DMS 273 (cell line): ENCODE measurements around the gene POPDC2.

ENCODE experiments used
- DNase-seq: peaks from one replicate; lab custom pipeline; 2025; ENCODE audit not compliant: unreplicated experiment; lab: John Stamatoyannopoulos, UW

POPDC2 gene

DNA sequence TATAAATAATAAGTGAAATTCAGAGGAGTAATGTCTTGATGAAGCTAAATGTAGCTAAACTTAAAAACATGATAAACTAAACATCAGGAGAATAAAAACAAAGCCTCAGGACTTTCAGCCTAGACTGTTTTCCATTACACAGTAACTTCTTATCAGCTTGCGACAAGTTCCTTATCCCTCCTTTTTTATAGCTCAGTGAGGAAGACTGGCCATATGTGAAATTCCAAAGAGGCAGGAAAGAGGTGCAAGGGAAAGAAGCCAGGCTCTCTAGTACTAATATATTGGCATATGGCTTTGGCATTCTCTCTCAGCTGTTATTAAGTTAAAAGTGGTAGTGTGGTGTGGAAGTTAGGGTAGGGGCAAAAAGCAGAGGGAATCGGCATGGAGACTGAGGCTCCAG lies 12.4 kb upstream of the POPDC2 start:
- DNase-seq: peak; percentile 17

DNA sequence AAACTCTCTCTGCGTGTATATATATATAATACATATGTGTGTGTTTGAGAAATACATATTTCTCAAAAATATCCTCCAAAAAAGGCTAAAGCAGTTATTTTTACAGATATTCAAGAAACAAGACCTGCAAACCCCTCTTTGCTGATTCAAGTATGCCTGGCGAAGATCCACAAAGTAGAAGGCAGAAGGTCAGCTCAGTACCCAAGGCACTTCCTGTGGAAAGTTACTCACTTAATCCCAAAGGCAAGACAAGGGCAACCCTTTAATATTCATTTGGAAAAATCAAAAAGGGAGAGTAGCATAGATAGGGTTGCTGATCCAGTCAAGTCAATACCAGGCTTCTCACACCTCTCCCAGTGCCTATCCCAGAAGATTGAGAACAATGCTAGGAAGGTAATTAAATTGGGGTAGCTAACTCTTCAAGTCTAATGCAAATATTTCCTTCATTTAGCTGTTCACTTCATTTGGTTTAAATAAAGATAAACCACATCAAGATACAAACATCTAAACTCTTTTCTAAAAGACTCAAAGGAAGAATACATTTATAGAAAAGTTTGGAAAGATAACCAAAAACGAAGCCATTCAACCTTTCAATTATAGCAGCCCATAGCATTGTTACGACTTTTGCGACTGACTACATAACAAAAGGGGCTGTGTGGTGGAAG lies 9.6 kb upstream of the POPDC2 start:
- no peak for DNase-seq

GRCh38 chr3:119665954-119666559 lies 5.7 kb upstream of the POPDC2 start:
- no peak for DNase-seq

GRCh38 chr3:119664850-119665379 lies 4.5 kb upstream of the POPDC2 start:
- DNase-seq: peak; percentile 33

- DNase-seq: peak; percentile 72
Measured at GRCh38 chr3:119664370-119664769, 4.0 kb upstream of the POPDC2 start.

- DNase-seq: peak; percentile 47
Measured at GRCh38 chr3:119663885-119664284, 3.5 kb upstream of the POPDC2 start.

- peak; percentile 74 for DNase-seq
Measured at GRCh38 chr3:119662604-119663373, 2.4 kb upstream of the POPDC2 start.

GRCh38 chr3:119659606-119660291 lies 640 bp downstream of the POPDC2 start:
- DNase-seq: no peak

DNA sequence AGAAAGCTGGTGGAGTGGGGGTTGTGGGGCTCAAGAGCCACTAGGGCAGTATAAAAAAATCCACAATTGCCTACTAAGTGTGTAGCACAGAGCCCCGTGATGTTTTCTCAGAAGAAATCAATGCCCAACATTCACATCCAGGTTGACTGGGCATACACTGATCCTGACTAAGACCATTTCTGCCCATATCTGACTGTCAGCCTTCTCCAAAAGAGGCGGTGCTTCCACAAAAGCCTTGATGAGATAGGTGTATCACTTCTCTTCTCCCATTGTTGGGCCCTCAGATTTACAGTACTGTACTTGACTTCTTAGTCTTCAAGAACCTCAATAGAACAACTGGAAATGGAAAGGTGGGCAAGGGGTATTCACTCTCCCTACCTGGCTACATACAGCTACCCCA lies 1.4 kb downstream of the POPDC2 start:
- DNase-seq: no peak

GRCh38 chr3:119657887-119658702 lies 2.3 kb downstream of the POPDC2 start:
- no peak for DNase-seq

DNA sequence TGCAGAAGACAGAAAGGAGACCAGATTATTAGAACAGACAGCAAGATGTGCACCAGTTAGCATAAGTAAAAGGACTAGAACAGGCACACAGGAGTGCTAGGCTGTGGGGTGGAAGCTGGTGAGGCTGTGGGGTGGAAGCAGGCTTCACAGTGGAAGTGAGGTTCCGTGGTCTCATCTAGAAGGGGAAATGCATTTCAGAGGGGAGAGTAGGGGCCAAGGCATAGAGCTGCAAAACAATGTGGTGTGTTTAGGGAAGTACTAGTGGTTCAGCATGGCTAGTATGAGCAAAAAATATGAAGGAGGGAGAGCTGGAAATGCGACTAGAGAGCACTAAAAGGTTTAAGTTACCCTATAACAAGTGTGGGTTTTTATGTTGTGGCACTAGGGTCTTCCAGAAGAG lies 6.5 kb downstream of the POPDC2 start:
- DNase-seq: no peak

DNA sequence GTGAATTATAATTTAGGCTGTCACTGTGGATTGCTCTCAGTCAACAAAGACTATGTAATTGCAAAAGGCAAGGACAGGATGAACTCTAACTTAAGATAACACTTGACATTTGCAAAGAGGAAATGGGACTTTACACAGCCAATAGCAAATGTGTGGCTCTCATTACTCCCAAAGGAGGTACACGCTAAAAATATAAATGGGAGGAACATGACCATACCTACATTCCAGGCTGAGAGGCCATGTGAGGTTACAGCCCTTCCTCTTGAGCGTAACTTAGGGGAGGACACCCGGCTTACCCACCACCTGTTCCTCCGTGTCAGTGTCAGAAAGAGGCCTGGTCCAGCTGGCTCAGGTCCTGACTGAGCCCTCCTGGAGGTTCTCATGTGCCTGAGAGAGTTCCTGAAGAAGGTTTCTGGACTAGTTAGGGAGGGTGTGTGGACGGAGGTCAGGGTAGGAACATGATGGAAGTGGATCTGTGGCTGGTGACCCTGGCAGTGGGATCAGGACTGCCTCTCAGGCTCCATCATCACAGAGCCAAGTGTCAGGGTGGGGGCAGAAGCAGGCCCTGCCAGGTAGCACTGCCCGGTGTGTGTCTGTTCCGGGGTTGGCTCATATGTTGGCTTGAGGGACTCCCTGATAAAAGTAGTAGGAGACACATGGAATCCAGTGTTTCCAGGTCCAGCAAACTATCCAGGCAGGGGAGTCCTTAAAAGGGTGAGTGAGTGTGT lies 7.9 kb downstream of the POPDC2 start:
- peak; percentile 57 for DNase-seq

- peak; percentile 72 for DNase-seq
Measured at GRCh38 chr3:119649761-119650160, 10.6 kb downstream of the POPDC2 start.

- DNase-seq: no peak
Measured at GRCh38 chr3:119647843-119648575, 12.4 kb downstream of the POPDC2 start.

GRCh38 chr3:119647171-119647570 lies 13.2 kb downstream of the POPDC2 start:
- DNase-seq: no peak

DNA sequence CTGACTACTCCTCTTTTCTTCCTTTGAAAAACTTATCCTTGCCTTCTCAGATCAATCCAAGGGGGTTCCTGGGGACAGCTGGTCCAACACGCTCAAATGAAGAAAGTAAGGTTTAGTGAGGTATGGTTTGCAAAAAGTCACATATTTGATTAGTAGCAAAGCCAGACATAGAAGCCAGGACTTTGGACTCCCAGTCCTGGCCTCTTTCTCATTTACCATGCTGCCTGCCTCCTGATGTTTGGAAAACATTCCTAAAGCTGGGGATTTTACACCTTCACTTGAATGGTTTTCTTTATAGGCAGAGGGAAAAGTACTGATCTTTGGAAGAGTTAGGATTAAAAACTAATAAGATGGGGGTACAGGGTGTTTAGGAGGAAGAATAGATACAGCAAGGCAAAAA lies 14.6 kb downstream of the POPDC2 start:
- DNase-seq: no peak

- DNase-seq: no peak
Measured at GRCh38 chr3:119644481-119644880, 15.9 kb downstream of the POPDC2 start.

GRCh38 chr3:119643528-119643927 lies 16.9 kb downstream of the POPDC2 start:
- DNase-seq: no peak
